GM23338 (cell line): Measurements from ENCODE around the gene ENOX1. TPM values are rescaled to one million over a fixed set of nuclear protein-coding genes. Genes with fewer than 3 reads are reported as not detected.

ENCODE experiments used
- ATAC-seq: fragments of 200-7000 bp; cut with Tn5 transposase; 3 replicates; pipeline ENCODE4 v1.9.1; 2020
- DNase-seq: peaks from one replicate; pipeline ENCODE4 v3.0.0-alpha.2; 2015; ENCODE audit warnings: low spot score
- H2AFZ ChIP-seq: fragments of 200-600 bp; sonication (generic); 2 replicates; pipeline ENCODE4 v1.8.0; 2016; ENCODE audit warnings: antibody characterized with exemption, mild to moderate bottlenecking, moderate library complexity
- H3F3A ChIP-seq: fragments of 200-600 bp; sonication (generic); replicated peaks from 2 replicates; pipeline ENCODE4 v1.8.0; 2017; ENCODE audit warnings: antibody characterized with exemption, mixed run types, low read depth
- H3K27ac ChIP-seq: fragments of 200-600 bp; sonication (generic); 2 replicates; pipeline ENCODE4 v1.6.1; 2016; ENCODE audit warnings: low read depth
- H3K27me3 ChIP-seq: fragments of 200-600 bp; sonication (generic); 2 replicates; pipeline ENCODE4 v1.8.0; 2016; ENCODE audit warnings: mild to moderate bottlenecking, mixed run types, moderate library complexity; ENCODE audit not compliant: insufficient read depth
- H3K36me3 ChIP-seq: fragments of 200-600 bp; sonication (generic); 2 replicates; pipeline ENCODE4 v1.8.0; 2016; ENCODE audit warnings: mild to moderate bottlenecking; ENCODE audit not compliant: insufficient read depth
- H3K4me1 ChIP-seq: fragments of 200-600 bp; sonication (generic); 2 replicates; pipeline ENCODE4 v1.8.0; 2016; ENCODE audit warnings: mild to moderate bottlenecking, moderate library complexity; ENCODE audit not compliant: insufficient read depth
- H3K4me2 ChIP-seq: fragments of 200-600 bp; sonication (generic); 2 replicates; pipeline ENCODE4 v1.7.1; 2017; ENCODE audit warnings: mixed run types
- H3K4me3 ChIP-seq: fragments of 200-600 bp; sonication (generic); 2 replicates; pipeline ENCODE4 v1.6.1; 2016; ENCODE audit warnings: mixed run types
- H3K79me2 ChIP-seq: fragments of 200-600 bp; sonication (generic); replicated peaks from 2 replicates; pipeline ENCODE4 v1.8.0; 2017; ENCODE audit warnings: mild to moderate bottlenecking; ENCODE audit not compliant: insufficient read depth
- H3K9me2 ChIP-seq: fragments of 200-600 bp; sonication (generic); 2 replicates; pipeline ENCODE4 v1.8.0; 2017; ENCODE audit not compliant: insufficient read depth
- H4K20me1 ChIP-seq: fragments of 200-600 bp; sonication (generic); replicated peaks from 2 replicates; pipeline ENCODE4 v1.8.0; 2017; ENCODE audit warnings: mild to moderate bottlenecking; ENCODE audit not compliant: insufficient read depth
- H3K27ac Mint-ChIP-seq: 2 replicates; pipeline ENCODE4 v1.8.0; 2020; ENCODE audit warnings: inconsistent platforms, mild to moderate bottlenecking, moderate library complexity, mixed read lengths
- H3K27me3 Mint-ChIP-seq: 3 replicates; pipeline ENCODE4 v1.8.0; 2022; ENCODE audit warnings: low read depth, mild to moderate bottlenecking, moderate library complexity, mixed read lengths, inconsistent platforms; ENCODE audit not compliant: insufficient read depth, poor library complexity
- H3K36me3 Mint-ChIP-seq: 3 replicates; pipeline ENCODE4 v1.8.0; 2021; ENCODE audit warnings: low read depth, mild to moderate bottlenecking, inconsistent platforms, moderate library complexity, mixed read lengths
- H3K4me1 Mint-ChIP-seq: 3 replicates; pipeline ENCODE4 v1.8.0; 2020; ENCODE audit warnings: mild to moderate bottlenecking, inconsistent platforms, mixed read lengths
- H3K4me3 Mint-ChIP-seq: 3 replicates; pipeline ENCODE4 v1.8.0; 2021; ENCODE audit warnings: moderate library complexity, mild to moderate bottlenecking, inconsistent platforms, mixed read lengths
- H3K9me3 Mint-ChIP-seq: 3 replicates; pipeline ENCODE4 v1.8.0; 2020; ENCODE audit warnings: moderate library complexity, mild to moderate bottlenecking, inconsistent platforms, mixed read lengths
- CREB1 ChIP-seq: fragments of 250-450 bp; sonication (Bioruptor Pico); IDR thresholded peaks from 2 replicates; pipeline ENCODE4 v1.5.0; 2020; ENCODE audit warnings: low read depth, mild to moderate bottlenecking, moderate library complexity
- EZH2phosphoT487 ChIP-seq: fragments of 200-600 bp; sonication (generic); IDR thresholded peaks from one replicate; pipeline ENCODE4 v1.8.1; 2018; ENCODE audit warnings: antibody characterized with exemption; ENCODE audit not compliant: unreplicated experiment
- JUNB ChIP-seq: IDR thresholded peaks from one replicate; pipeline ENCODE4 v1.6.1; 2016; ENCODE audit warnings: antibody characterized with exemption; ENCODE audit not compliant: unreplicated experiment
- NANOG ChIP-seq: IDR thresholded peaks from 2 replicates; pipeline ENCODE4 v1.6.1; 2016; ENCODE audit warnings: antibody characterized with exemption, borderline replicate concordance
- ZNF114 ChIP-seq: fragments of 250-450 bp; sonication (Bioruptor Pico); IDR thresholded peaks from 2 replicates; pipeline ENCODE4 v1.5.0; 2020; ENCODE audit warnings: mild to moderate bottlenecking, moderate library complexity
- ZNF331 ChIP-seq: fragments of 250-450 bp; sonication (Bioruptor Pico); IDR thresholded peaks from 2 replicates; pipeline ENCODE4 v1.5.0; 2020; ENCODE audit warnings: low read depth, mild to moderate bottlenecking, moderate library complexity
- polyA plus RNA-seq: library from polyadenylated mRNA; unstranded; fragments of >200 nt; fragmentation: Nextera tagmentation; extraction: Ambion mirVana; gene quantifications from 2 replicates; pipeline ENCODE4 v1.2.1, GENCODE V29; 2016
- total RNA-seq: library from RNA; depleted of rRNA; stranded (reverse); fragments of >200 nt; shearing (Covaris generic); gene quantifications from 2 replicates; pipeline ENCODE4 v1.2.3, GENCODE V29; 2014
- TF ChIP-seq, protein P1 (sequence below): IDR thresholded peaks from one replicate; pipeline ENCODE4 v1.6.1; 2018; ENCODE audit warnings: antibody characterized with exemption; ENCODE audit not compliant: unreplicated experiment
- TF ChIP-seq, protein P2 (sequence below), 2 experiments: fragments of 200-600 bp in 1 of 2; sonication (generic) in 1 of 2; conservative IDR thresholded peaks; 2 replicates each; pipeline versions ENCODE4 v1.5.1 to v1.6.1; 2016 to 2017; ENCODE audit warnings: antibody characterized with exemption in 2 of 2, low read depth in 2 of 2, mild to moderate bottlenecking in 2 of 2, moderate library complexity in 1 of 2
- TF ChIP-seq, protein P3 (sequence below): IDR thresholded peaks from 2 replicates; pipeline ENCODE4 v1.6.1; 2016; ENCODE audit warnings: antibody characterized with exemption

ENOX1 gene
- total and polyA plus RNA-seq, 2 experiments from 2014 or later, result 0.66 to 0.81 TPM

DNA sequence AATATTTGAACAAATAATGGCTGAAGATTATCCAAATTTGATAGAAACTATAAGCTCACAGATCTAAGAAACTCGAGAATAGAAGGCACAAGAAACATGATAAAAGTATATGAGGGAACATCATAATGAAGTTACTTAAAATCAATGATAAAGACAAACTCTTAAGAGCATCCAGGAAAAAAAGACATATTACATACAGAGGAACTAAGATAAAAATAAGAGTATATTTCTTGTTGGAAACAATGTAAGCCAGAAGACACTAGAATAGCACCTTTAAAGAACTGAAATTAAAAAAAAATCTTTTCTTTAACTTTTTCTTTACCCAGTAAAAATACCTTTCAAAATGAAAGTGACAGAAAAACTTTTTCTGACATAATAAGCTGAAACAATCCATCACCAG, 407.0 kb downstream of the ENOX1 start:
- H3K27ac Mint-ChIP-seq, result no peak overlapping the region
- no peak overlapping the region for H3K4me3 Mint-ChIP-seq
- H3K9me2 ChIP-seq, result no peaks in the 10 kb centered on the region
- DNase-seq (no peak), ATAC-seq (no peak)
- no peak for TF ChIP-seq CREB1 (CRISPR knock-in tag)
- no peak for TF ChIP-seq ZNF114 (CRISPR knock-in tag)
- TF ChIP-seq JUNB, result no peak
- H3K27ac ChIP-seq, result no peak overlapping the region
- no peaks in the 10 kb centered on the region for H3K27me3 Mint-ChIP-seq
- no peaks in the 10 kb centered on the region for H3K79me2 ChIP-seq
- no peaks in the 10 kb centered on the region for H3F3A ChIP-seq
- H2AFZ ChIP-seq, result no peak overlapping the region
- H3K4me1 Mint-ChIP-seq, result peaks cover 20% of the 10 kb centered on the region
- peaks cover 3% of the 10 kb centered on the region; the same call in 1 of the 3 replicates for H3K36me3 Mint-ChIP-seq
- H3K4me3 ChIP-seq, result no peak overlapping the region
- no peaks in the 10 kb centered on the region for H4K20me1 ChIP-seq
- no peaks in the 10 kb centered on the region for H3K27me3 ChIP-seq
- peaks cover 11% of the 10 kb centered on the region; the same call in 1 of the 2 replicates for H3K4me1 ChIP-seq
- H3K4me2 ChIP-seq, result no peak overlapping the region
- peaks cover 7% of the 10 kb centered on the region; the same call in 2 of the 3 replicates for H3K9me3 Mint-ChIP-seq
- H3K36me3 ChIP-seq, result no peaks in the 10 kb centered on the region

DNA sequence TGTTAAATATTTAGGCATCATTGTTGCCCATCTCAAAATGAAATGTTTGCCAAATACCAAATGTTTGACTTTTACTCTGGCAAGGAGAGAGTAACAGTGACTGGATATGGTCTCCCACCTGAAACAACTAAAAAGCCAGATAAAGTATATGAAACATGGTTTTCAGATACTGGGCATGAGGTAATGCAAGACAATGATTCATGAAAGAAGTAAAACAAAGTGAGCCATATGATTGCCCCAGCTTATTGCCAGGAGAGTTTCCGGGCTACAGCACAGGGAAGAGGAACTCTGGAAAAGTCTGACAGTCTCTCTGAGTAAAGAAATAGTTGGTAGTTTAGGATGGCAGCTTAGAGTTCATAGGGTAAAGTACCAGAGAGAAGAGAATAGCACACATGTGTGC, 408.8 kb downstream of the ENOX1 start:
- no peak overlapping the region for H3K27ac Mint-ChIP-seq
- peaks cover 7% of the 10 kb centered on the region; the same call in 2 of the 3 replicates for H3K9me3 Mint-ChIP-seq
- no peak overlapping the region for H3K27ac ChIP-seq
- peaks cover 3% of the 10 kb centered on the region; the same call in 1 of the 3 replicates for H3K36me3 Mint-ChIP-seq
- TF ChIP-seq ZNF114 (CRISPR knock-in tag) (no peak), ZNF331 (CRISPR knock-in tag) (no peak), CREB1 (CRISPR knock-in tag) (no peak), EZH2phosphoT487 (no peak), JUNB (no peak), NANOG (no peak)
- TF ChIP-seq, protein P1, sequence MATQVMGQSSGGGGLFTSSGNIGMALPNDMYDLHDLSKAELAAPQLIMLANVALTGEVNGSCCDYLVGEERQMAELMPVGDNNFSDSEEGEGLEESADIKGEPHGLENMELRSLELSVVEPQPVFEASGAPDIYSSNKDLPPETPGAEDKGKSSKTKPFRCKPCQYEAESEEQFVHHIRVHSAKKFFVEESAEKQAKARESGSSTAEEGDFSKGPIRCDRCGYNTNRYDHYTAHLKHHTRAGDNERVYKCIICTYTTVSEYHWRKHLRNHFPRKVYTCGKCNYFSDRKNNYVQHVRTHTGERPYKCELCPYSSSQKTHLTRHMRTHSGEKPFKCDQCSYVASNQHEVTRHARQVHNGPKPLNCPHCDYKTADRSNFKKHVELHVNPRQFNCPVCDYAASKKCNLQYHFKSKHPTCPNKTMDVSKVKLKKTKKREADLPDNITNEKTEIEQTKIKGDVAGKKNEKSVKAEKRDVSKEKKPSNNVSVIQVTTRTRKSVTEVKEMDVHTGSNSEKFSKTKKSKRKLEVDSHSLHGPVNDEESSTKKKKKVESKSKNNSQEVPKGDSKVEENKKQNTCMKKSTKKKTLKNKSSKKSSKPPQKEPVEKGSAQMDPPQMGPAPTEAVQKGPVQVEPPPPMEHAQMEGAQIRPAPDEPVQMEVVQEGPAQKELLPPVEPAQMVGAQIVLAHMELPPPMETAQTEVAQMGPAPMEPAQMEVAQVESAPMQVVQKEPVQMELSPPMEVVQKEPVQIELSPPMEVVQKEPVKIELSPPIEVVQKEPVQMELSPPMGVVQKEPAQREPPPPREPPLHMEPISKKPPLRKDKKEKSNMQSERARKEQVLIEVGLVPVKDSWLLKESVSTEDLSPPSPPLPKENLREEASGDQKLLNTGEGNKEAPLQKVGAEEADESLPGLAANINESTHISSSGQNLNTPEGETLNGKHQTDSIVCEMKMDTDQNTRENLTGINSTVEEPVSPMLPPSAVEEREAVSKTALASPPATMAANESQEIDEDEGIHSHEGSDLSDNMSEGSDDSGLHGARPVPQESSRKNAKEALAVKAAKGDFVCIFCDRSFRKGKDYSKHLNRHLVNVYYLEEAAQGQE, result no peak
- TF ChIP-seq, protein P2, sequence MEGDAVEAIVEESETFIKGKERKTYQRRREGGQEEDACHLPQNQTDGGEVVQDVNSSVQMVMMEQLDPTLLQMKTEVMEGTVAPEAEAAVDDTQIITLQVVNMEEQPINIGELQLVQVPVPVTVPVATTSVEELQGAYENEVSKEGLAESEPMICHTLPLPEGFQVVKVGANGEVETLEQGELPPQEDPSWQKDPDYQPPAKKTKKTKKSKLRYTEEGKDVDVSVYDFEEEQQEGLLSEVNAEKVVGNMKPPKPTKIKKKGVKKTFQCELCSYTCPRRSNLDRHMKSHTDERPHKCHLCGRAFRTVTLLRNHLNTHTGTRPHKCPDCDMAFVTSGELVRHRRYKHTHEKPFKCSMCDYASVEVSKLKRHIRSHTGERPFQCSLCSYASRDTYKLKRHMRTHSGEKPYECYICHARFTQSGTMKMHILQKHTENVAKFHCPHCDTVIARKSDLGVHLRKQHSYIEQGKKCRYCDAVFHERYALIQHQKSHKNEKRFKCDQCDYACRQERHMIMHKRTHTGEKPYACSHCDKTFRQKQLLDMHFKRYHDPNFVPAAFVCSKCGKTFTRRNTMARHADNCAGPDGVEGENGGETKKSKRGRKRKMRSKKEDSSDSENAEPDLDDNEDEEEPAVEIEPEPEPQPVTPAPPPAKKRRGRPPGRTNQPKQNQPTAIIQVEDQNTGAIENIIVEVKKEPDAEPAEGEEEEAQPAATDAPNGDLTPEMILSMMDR (conservative IDR thresholded peaks at IDR 0.05; ENCODE audit: low read depth in 2 of 2), result no peak
- TF ChIP-seq, protein P3, sequence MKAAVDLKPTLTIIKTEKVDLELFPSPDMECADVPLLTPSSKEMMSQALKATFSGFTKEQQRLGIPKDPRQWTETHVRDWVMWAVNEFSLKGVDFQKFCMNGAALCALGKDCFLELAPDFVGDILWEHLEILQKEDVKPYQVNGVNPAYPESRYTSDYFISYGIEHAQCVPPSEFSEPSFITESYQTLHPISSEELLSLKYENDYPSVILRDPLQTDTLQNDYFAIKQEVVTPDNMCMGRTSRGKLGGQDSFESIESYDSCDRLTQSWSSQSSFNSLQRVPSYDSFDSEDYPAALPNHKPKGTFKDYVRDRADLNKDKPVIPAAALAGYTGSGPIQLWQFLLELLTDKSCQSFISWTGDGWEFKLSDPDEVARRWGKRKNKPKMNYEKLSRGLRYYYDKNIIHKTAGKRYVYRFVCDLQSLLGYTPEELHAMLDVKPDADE, result no peak
- no peaks in the 10 kb centered on the region for H3K36me3 ChIP-seq
- ATAC-seq, result no peak
- H3F3A ChIP-seq, result no peaks in the 10 kb centered on the region
- no peak for DNase-seq
- H4K20me1 ChIP-seq, result no peaks in the 10 kb centered on the region
- H3K4me1 ChIP-seq, result 0 out of 2 replicates have a peak, but pooled peaks cover under 1% of the 10 kb centered on the region
- no peak overlapping the region for H2AFZ ChIP-seq
- H3K9me2 ChIP-seq, result no peaks in the 10 kb centered on the region
- H3K4me3 ChIP-seq, result no peak overlapping the region
- no peak overlapping the region for H3K4me2 ChIP-seq
- no peaks in the 10 kb centered on the region for H3K27me3 Mint-ChIP-seq
- no peaks in the 10 kb centered on the region for H3K79me2 ChIP-seq
- no peaks in the 10 kb centered on the region for H3K27me3 ChIP-seq
- H3K4me3 Mint-ChIP-seq, result no peak overlapping the region
- H3K4me1 Mint-ChIP-seq, result peaks cover 8% of the 10 kb centered on the region; the same call in 2 of the 3 replicates
